BJ (cell line): ENCODE results near the gene CKB. TPM values are rescaled to one million over a fixed set of nuclear protein-coding genes. Genes with fewer than 3 reads are reported as not detected.
A peak's percentile ranks its signal among the peaks of the same experiment; 100 is the strongest.

Experiments used
- CTCF ChIA-PET: fragments of 350-600 bp; formaldehyde crosslinking; extraction: SDS; loops from one replicate; lab custom pipeline; 2021; ENCODE audit warnings: antibody characterized with exemption, inconsistent platforms; lab: Yijun Ruan, JAX
- POLR2A ChIA-PET: fragments of 300-600 bp; sonication (Branson Sonifier 250); formaldehyde crosslinking; extraction: SDS; loops from one replicate; lab custom pipeline; 2021; ENCODE audit warnings: antibody characterized with exemption; lab: Charles Lee
- DNase-seq: peaks from one replicate; pipeline ENCODE4 v3.0.0-alpha.2; 2011; ENCODE audit warnings: low read depth
- H3K27me3 ChIP-seq: 2 replicates; pipeline ENCODE4 v1.6.0; 2011; ENCODE audit warnings: low read length; ENCODE audit not compliant: control insufficient read depth, insufficient read depth
- H3K36me3 ChIP-seq: 2 replicates; pipeline ENCODE4 v1.5.1; 2011; ENCODE audit warnings: low read length; ENCODE audit not compliant: control insufficient read depth, insufficient read depth
- H3K4me3 ChIP-seq: 2 replicates; pipeline ENCODE4 v1.5.1; 2011; ENCODE audit warnings: low read depth, mild to moderate bottlenecking, control low read depth, low read length
- CTCF ChIP-seq: IDR thresholded peaks from 2 replicates; pipeline ENCODE4 v1.5.1; 2011; ENCODE audit warnings: low read depth, mild to moderate bottlenecking, control low read depth, inconsistent platforms, low read length, moderate library complexity; ENCODE audit not compliant: insufficient read depth
- polyA plus RNA-seq: library from polyadenylated mRNA; depleted of rRNA; stranded (reverse); fragments of >200 nt; gene quantifications from 2 replicates; pipeline ENCODE4 v1.2.3, GENCODE V29; 2011

The CKB gene
- polyA plus RNA-seq, 1 experiment: 74.7 TPM

- POLR2A ChIA-PET: no interaction called here
Observed at GRCh38 chr14:103520657-103521437, 1.8 kb downstream of the CKB start.

GRCh38 chr14:103520269-103520656 is 2.4 kb downstream of the CKB start:
- no peak overlapping the region for H3K4me3 ChIP-seq
- no peak for DNase-seq
- ChIA-PET POLR2A (no interaction called here), CTCF (interaction anchor here (2.0 to 10.1 kb wide), 2 partner anchors 9 to 27 kb away, joined by 11 to 228 read pairs; partner anchors contain the start of gene TRMT61A)
- TF ChIP-seq CTCF: no peak
- peaks cover 1% of the 10 kb centered on the region; the same call in 1 of the 2 replicates for H3K27me3 ChIP-seq
- H3K36me3 ChIP-seq: peaks cover 4% of the 10 kb centered on the region

More at GRCh38 chr14:103520657-103521437, 1.8 kb downstream of the CKB start:
- DNase-seq: no peak
- H3K4me3 ChIP-seq: peak overlapping the region; percentile 56
- peaks cover 1% of the 10 kb centered on the region; the same call in 1 of the 2 replicates for H3K27me3 ChIP-seq
- TF ChIP-seq CTCF: peak; percentile 68
- CTCF ChIA-PET: interaction anchor here (2.0 to 10.1 kb wide), 2 partner anchors 9 to 27 kb away, joined by 11 to 228 read pairs; partner anchors contain the start of gene TRMT61A
- H3K36me3 ChIP-seq: peaks cover 2% of the 10 kb centered on the region

DNA sequence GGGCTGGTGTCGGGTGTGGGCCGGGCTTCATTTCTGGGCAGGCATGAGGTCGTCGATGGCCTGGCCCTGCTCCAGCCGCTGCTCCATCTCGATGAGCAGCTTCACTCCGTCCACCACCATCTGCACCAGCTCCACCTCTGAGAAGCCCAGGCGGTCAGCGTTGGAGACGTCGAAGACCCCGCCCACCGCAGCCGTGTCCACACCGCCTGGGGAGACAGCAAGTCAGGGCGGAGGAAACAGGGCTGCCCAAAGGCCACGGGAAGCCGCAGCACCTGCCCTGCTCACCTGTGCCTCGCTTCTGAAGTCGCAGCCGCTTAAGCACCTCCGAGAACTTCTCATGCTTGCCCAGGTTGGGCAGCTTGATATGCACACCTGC is 2.8 kb downstream of the CKB start:
- POLR2A ChIA-PET: no interaction called here
- no peak for DNase-seq

DNA sequence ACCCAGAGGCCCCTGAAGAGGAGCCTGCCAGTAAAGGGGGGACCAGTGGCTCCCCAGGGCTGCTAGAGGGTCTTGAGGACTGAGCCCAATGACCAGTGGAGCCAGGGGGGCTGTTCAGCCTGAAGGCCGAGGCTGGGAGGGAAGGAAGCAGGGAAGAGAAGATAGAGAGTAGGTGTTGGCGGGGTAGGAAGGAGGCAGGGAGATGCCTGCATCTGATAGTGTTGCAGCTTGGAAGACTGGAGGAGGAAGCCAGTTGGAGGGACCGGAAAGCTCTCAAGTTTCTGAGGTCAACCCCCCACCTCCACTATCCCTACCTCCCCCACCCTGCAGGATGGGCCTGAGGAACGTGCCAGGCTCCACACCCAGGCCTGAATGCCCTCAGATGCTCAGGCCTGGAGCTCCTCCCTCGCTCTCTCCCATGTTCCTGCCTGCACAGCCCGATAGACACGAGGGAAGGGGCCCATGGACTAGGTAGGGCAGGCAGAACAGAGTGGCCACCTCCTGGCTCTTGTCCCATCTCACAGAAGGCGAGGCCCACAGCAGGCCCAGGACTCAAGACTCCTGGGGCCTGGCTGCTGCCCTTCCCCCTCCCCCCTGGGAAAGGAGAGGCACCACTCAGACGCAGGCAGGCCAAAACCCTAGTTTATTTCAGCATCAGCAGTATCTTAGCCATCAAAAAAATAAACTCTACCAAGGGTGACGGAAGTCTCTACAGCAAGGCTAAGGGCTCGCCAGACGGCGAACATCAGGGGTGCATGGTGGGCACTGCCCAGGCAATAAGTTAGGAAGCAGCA is 3.4 kb downstream of the CKB start:
- no peak for TF ChIP-seq CTCF
- CTCF ChIA-PET: interaction anchor here (0.6 to 10.1 kb wide), 12 partner anchors 9 to 128 kb away, joined by 3 to 228 read pairs (median 10); partner anchors contain the start of gene TRMT61A
- DNase-seq: no peak
- no peak overlapping the region for H3K4me3 ChIP-seq
- POLR2A ChIA-PET: interaction anchor here (0.6 kb wide), 2 partner anchors 8 to 10 kb away, joined by 3 to 13 read pairs; partner anchors contain the start of gene TRMT61A
- peaks cover 1% of the 10 kb centered on the region; the same call in 1 of the 2 replicates for H3K27me3 ChIP-seq
- H3K36me3 ChIP-seq: peaks cover 8% of the 10 kb centered on the region

More for the DNA sequence above, 2.8 kb downstream of the CKB start:
- peaks cover 6% of the 10 kb centered on the region for H3K36me3 ChIP-seq
- peaks cover 1% of the 10 kb centered on the region; the same call in 1 of the 2 replicates for H3K27me3 ChIP-seq
- H3K4me3 ChIP-seq: no peak overlapping the region
- CTCF ChIA-PET: interaction anchor here (1.1 to 10.1 kb wide), 7 partner anchors 8 to 42 kb away, joined by 4 to 228 read pairs (median 17); partner anchors contain the start of gene TRMT61A
- TF ChIP-seq CTCF: no peak
